ENCODE data around the gene KNTC1.
"Not testable (repeated sequence)": the region's sequence is repeated elsewhere in the genome, so short reads cannot be mapped to it uniquely, and the experiment has no call there.

Gene KNTC1

GRCh38 chr12:122526683-122527477, at the start of gene KNTC1, which contains the start of gene RSRC2:
Gene KNTC1 (plus strand): TSS chr12:122527249. CDS start chr12:122530064, 2,815 bp downstream.
Gene RSRC2 (minus strand): TSS chr12:122526936. CDS start chr12:122526853, 83 bp downstream.
- DNase-seq = peak; percentile 98

GRCh38 chr12:122480753-122481152, 46.3 kb upstream of the KNTC1 start:
- DNase-seq = no peak

- DNase-seq = no peak
These were observed 45.2 kb upstream of the KNTC1 start for GRCh38 chr12:122481861-122482260.

GRCh38 chr12:122483969-122484368, 43.1 kb upstream of the KNTC1 start:
- no peak for DNase-seq

GRCh38 chr12:122484385-122484784, 42.7 kb upstream of the KNTC1 start:
- DNase-seq = not testable (repeated sequence)

GRCh38 chr12:122486360-122486759, 40.7 kb upstream of the KNTC1 start:
- DNase-seq = not testable (repeated sequence)

- no peak for DNase-seq
These were observed 40.1 kb upstream of the KNTC1 start for GRCh38 chr12:122486805-122487426.

GRCh38 chr12:122487807-122488206, 39.2 kb upstream of the KNTC1 start:
- not testable (repeated sequence) for DNase-seq

- no peak for DNase-seq
These were observed 38.0 kb upstream of the KNTC1 start for GRCh38 chr12:122489038-122489437.

- DNase-seq = no peak
These were observed 35.1 kb upstream of the KNTC1 start for GRCh38 chr12:122491991-122492390.

- not testable (repeated sequence) for DNase-seq
These were observed 33.8 kb upstream of the KNTC1 start for GRCh38 chr12:122493222-122493621.

GRCh38 chr12:122495258-122495657, 31.8 kb upstream of the KNTC1 start:
- no peak for DNase-seq

- DNase-seq = peak; percentile 37
These were observed 26.9 kb upstream of the KNTC1 start for GRCh38 chr12:122499991-122500684.

- DNase-seq = peak; percentile 97
These were observed 26.2 kb upstream of the KNTC1 start, which contains the start of gene ZCCHC8 for GRCh38 chr12:122500685-122501488. Gene ZCCHC8 (minus strand): TSS chr12:122500932. CDS start chr12:122500840, 92 bp downstream.

GRCh38 chr12:122501489-122501989, 25.5 kb upstream of the KNTC1 start:
- no peak for DNase-seq

- DNase-seq = no peak
These were observed 23.8 kb upstream of the KNTC1 start for GRCh38 chr12:122503147-122503751.

- DNase-seq = no peak
These were observed 23.1 kb upstream of the KNTC1 start for GRCh38 chr12:122503783-122504590.

GRCh38 chr12:122505419-122506051, 21.5 kb upstream of the KNTC1 start:
- DNase-seq = no peak

GRCh38 chr12:122506393-122506938, 20.6 kb upstream of the KNTC1 start:
- no peak for DNase-seq

GRCh38 chr12:122508163-122508562, 18.9 kb upstream of the KNTC1 start:
- no peak for DNase-seq

All from stimulated activated naive CD4-positive, alpha-beta T cell treated with Interleukin-2 at 50 U/mL for 16 hours (primary cell).